Astrocyte (in vitro differentiated cells and primary cell): Measurements from ENCODE around the gene GTF2H2C.

Source experiments
- CTCF ChIP-seq: IDR thresholded peaks from 2 replicates; pipeline ENCODE4 v1.5.1; 2011; ENCODE audit warnings: low read depth, mild to moderate bottlenecking, inconsistent platforms, low read length, moderate library complexity; ENCODE audit not compliant: insufficient read depth
- EZH2 ChIP-seq: IDR thresholded peaks from 2 replicates; pipeline ENCODE4 v1.6.1; 2012; ENCODE audit warnings: mild to moderate bottlenecking, low read length, inconsistent platforms; ENCODE audit not compliant: insufficient read depth

- TF ChIP-seq CTCF = no peak
- TF ChIP-seq EZH2 = no peak
Measured at GRCh38 chr5:69528035-69528434, 32.0 kb upstream of the GTF2H2C start.
